ENCODE data around the gene TMEM86B. TPM values are rescaled to one million over a fixed set of nuclear protein-coding genes. Genes with fewer than 3 reads are reported as not detected.

TMEM86B gene
- total RNA-seq, 1 experiment from 2014 or later = 18.4 TPM

- Histone ChIP-seq H2AFZ (no peak overlapping the region), H4K20me1 (ENCODE audit: insufficient read depth) (0 out of 2 replicates have a peak, but pooled peaks cover 5% of the 10 kb centered on the region), H3K4me2 (no peak overlapping the region), H3K4me1 (replicated peaks; ENCODE audit: insufficient read depth) (peaks cover 8% of the 10 kb centered on the region; the same call in 1 of the 2 replicates), H3K27me3 (ENCODE audit: insufficient read depth, low read depth) (no peaks in the 10 kb centered on the region), H3K9me3 (ENCODE audit: insufficient read depth, low read depth) (no peaks in the 10 kb centered on the region), H3F3A (ENCODE audit: insufficient read depth, low read depth) (peaks cover 11% of the 10 kb centered on the region), H3K4me3 (no peak overlapping the region), H3K36me3 (ENCODE audit: low read depth) (0 out of 2 replicates have a peak, but pooled peaks cover 6% of the 10 kb centered on the region), H3K9me2 (ENCODE audit: insufficient read depth) (no peaks in the 10 kb centered on the region), H3K27ac (no peak overlapping the region), H3K79me2 (ENCODE audit: low read depth) (peaks cover 18% of the 10 kb centered on the region)
- TF ChIP-seq EZH2 (IDR thresholded peaks at IDR 0.05; ENCODE audit: low read depth) = no peak
- TF ChIP-seq, protein P1, sequence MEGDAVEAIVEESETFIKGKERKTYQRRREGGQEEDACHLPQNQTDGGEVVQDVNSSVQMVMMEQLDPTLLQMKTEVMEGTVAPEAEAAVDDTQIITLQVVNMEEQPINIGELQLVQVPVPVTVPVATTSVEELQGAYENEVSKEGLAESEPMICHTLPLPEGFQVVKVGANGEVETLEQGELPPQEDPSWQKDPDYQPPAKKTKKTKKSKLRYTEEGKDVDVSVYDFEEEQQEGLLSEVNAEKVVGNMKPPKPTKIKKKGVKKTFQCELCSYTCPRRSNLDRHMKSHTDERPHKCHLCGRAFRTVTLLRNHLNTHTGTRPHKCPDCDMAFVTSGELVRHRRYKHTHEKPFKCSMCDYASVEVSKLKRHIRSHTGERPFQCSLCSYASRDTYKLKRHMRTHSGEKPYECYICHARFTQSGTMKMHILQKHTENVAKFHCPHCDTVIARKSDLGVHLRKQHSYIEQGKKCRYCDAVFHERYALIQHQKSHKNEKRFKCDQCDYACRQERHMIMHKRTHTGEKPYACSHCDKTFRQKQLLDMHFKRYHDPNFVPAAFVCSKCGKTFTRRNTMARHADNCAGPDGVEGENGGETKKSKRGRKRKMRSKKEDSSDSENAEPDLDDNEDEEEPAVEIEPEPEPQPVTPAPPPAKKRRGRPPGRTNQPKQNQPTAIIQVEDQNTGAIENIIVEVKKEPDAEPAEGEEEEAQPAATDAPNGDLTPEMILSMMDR (conservative IDR thresholded peaks at IDR 0.05) = no peak
- DNase-seq = no peak
- ChIA-PET CTCF (no interaction called here), POLR2A (ENCODE audit: unreplicated experiment) (interaction anchor here (0.6 to 0.8 kb wide), 3 partner anchors 15 to 437 kb away, joined by 4 to 24 read pairs (median 18); no protein-coding TSS in a partner anchor)
- no TSS peak for BruUV-seq (replicated peaks)
- intact Hi-C loops (cut with micrococcal nuclease; ENCODE audit: unreplicated experiment) = no loop called here
These were observed 47.5 kb upstream of the TMEM86B start for GRCh38 chr19:55275851-55276719.

DNA sequence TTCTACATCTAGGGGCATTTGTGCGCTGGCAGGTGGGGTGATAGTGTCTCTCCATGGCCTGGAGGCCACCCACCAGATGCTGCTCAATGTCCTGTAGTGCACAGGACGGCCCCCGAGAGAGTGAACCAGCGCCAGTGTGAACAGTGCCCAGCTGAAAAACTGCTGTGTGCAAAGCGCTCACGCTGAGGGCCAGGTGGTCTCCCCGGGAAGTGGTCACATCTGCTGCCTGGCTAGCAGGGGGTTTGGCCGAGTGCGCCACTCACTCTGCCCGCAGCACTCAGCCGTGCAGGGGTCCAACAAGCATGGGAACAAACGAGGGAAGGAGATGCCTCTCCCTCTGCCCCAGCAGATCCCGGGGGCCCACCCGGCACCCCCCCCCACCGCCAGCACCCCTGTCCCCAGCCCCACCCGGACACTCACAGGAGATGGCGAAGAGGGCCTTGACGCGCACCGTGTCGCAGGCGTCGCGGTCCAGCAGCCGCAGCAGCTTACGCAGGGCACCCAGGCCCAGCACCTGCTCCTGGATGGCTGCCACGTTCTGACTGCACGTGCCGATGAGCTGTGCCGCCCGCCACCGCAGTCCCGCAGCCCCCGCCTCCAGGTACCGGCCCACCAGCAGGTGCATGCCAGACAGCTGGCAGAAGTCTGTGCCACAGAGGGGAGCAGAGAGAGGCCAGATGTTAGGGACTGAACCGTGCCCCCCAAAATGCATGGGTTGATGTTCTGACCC lies 45.6 kb upstream of the TMEM86B start:
- no peaks in the 10 kb centered on the region for H3K9me3 ChIP-seq (ENCODE audit: insufficient read depth, low read depth)
- ChIA-PET CTCF (no interaction called here), POLR2A (ENCODE audit: unreplicated experiment) (no interaction called here)
- H3K4me1 ChIP-seq (replicated peaks; ENCODE audit: insufficient read depth) = peaks cover 7% of the 10 kb centered on the region; the same call in 1 of the 2 replicates
- BruUV-seq (replicated peaks) = no TSS peak
- no peak overlapping the region for H3K27ac ChIP-seq
- no peaks in the 10 kb centered on the region for H3K27me3 ChIP-seq (ENCODE audit: insufficient read depth, low read depth)
- no peak for DNase-seq
- no peak overlapping the region for H3K4me2 ChIP-seq
- peaks cover 12% of the 10 kb centered on the region for H3K79me2 ChIP-seq (ENCODE audit: low read depth)
- TF ChIP-seq, protein P1 (conservative IDR thresholded peaks at IDR 0.05) = no peak
- TF ChIP-seq EZH2 (IDR thresholded peaks at IDR 0.05; ENCODE audit: low read depth) = no peak
- H3K9me2 ChIP-seq (ENCODE audit: insufficient read depth) = no peaks in the 10 kb centered on the region
- no peak overlapping the region for H3K4me3 ChIP-seq
- no peak overlapping the region for H2AFZ ChIP-seq
- intact Hi-C loops (cut with micrococcal nuclease; ENCODE audit: unreplicated experiment) = no loop called here
- H3F3A ChIP-seq (ENCODE audit: insufficient read depth, low read depth) = peaks cover 4% of the 10 kb centered on the region; the same call in 1 of the 2 replicates
- 0 out of 2 replicates have a peak, but pooled peaks cover 6% of the 10 kb centered on the region for H3K36me3 ChIP-seq (ENCODE audit: low read depth)
- 0 out of 2 replicates have a peak, but pooled peaks cover 5% of the 10 kb centered on the region for H4K20me1 ChIP-seq (ENCODE audit: insufficient read depth)

GRCh38 chr19:55272142-55272541 lies 43.6 kb upstream of the TMEM86B start:
- Histone ChIP-seq H3K27ac (no peak overlapping the region), H3K9me3 (ENCODE audit: insufficient read depth, low read depth) (no peaks in the 10 kb centered on the region), H3K9me2 (ENCODE audit: insufficient read depth) (no peaks in the 10 kb centered on the region), H3K36me3 (ENCODE audit: low read depth) (peaks cover 8% of the 10 kb centered on the region; the same call in 1 of the 2 replicates), H3K4me1 (replicated peaks; ENCODE audit: insufficient read depth) (no peaks in the 10 kb centered on the region), H2AFZ (no peak overlapping the region), H3K4me2 (no peak overlapping the region), H3K79me2 (ENCODE audit: low read depth) (no peaks in the 10 kb centered on the region; the same call in 1 of the 2 replicates), H4K20me1 (ENCODE audit: insufficient read depth) (0 out of 2 replicates have a peak, but pooled peaks cover 5% of the 10 kb centered on the region), H3K27me3 (ENCODE audit: insufficient read depth, low read depth) (no peaks in the 10 kb centered on the region), H3K4me3 (no peak overlapping the region), H3F3A (ENCODE audit: insufficient read depth, low read depth) (no peaks in the 10 kb centered on the region)
- POLR2A ChIA-PET (ENCODE audit: unreplicated experiment) = no interaction called here
- no peak for TF ChIP-seq EZH2 (IDR thresholded peaks at IDR 0.05; ENCODE audit: low read depth)
- TF ChIP-seq, protein P1 (conservative IDR thresholded peaks at IDR 0.05) = no peak
- BruUV-seq (replicated peaks) = no TSS peak
- CTCF ChIA-PET = no interaction called here
- intact Hi-C loops (cut with micrococcal nuclease; ENCODE audit: unreplicated experiment) = no loop called here
- no peak for DNase-seq

Measured in PC-9 (cell line).